B cell (primary cell): ENCODE measurements around the gene CENPVL1. TPM values are rescaled to one million over a fixed set of nuclear protein-coding genes. Genes with fewer than 3 reads are reported as not detected.

Source experiments
- ATAC-seq: fragments of 200-7000 bp; cut with Tn5 transposase; one replicate; pipeline ENCODE4 v1.10.0; 2021; ENCODE audit warnings: low read depth, mild to moderate bottlenecking, moderate number of reproducible peaks, moderate library complexity
- CTCF ChIA-PET: fragments of 350-600 bp; sonication (Branson Sonifier 250); formaldehyde crosslinking; loops from one replicate; lab custom pipeline; 2021; ENCODE audit warnings: antibody characterized with exemption, inconsistent platforms; lab: Charles Lee
- POLR2A ChIA-PET: fragments of 350-600 bp; sonication (Branson Sonifier 250); formaldehyde crosslinking; loops from one replicate; lab custom pipeline; 2021; ENCODE audit warnings: antibody characterized with exemption; lab: Charles Lee
- DNase-seq: peaks from one replicate; pipeline ENCODE4 v3.0.0; 2013
- H2AFZ ChIP-seq: 2 replicates; pipeline ENCODE4 v1.6.1; 2012; ENCODE audit warnings: mild to moderate bottlenecking, low read depth, low read length; ENCODE audit not compliant: insufficient read depth, poor library complexity, severe bottlenecking
- H3K27ac ChIP-seq, 2 donors: 1 replicate in 1 of 2; 2 replicates in 1 of 2; pipeline ENCODE4 v1.5.1; 2012 to 2013; ENCODE audit warnings: low read length in 2 of 2, mild to moderate bottlenecking in 2 of 2, moderate library complexity in 1 of 2
- H3K27me3 ChIP-seq, 4 experiments: fragments of 200-600 bp in 1 of 4; sonication (generic) in 1 of 4; replicated peaks in 1 of 4; 1 replicate in 2 of 4; 2 replicates in 2 of 4; pipeline versions ENCODE4 v1.6.1 to v1.7.0; 2013 to 2016; ENCODE audit warnings: low read length in 3 of 4, mild to moderate bottlenecking in 2 of 4, mixed read lengths in 1 of 4, moderate library complexity in 1 of 4; ENCODE audit not compliant: insufficient read depth in 4 of 4, control insufficient read depth in 3 of 4; ENCODE audit errors: control extremely low read depth in 1 of 4
- H3K36me3 ChIP-seq, 2 experiments: replicated peaks in 1 of 2; 1 replicate in 1 of 2; 2 replicates in 1 of 2; pipeline versions ENCODE4 v1.6.1 to v1.7.1; 2013; ENCODE audit warnings: low read length in 1 of 2; ENCODE audit not compliant: insufficient read depth in 2 of 2, control insufficient read depth in 1 of 2; ENCODE audit errors: control extremely low read depth in 1 of 2, extremely low read depth in 1 of 2
- H3K4me1 ChIP-seq, 2 donors: fragments of 200-600 bp in 1 of 2; sonication (generic) in 1 of 2; 1 replicate in 1 of 2; 2 replicates in 1 of 2; pipeline versions ENCODE4 v1.5.1 to v1.6.1; 2013 to 2017; ENCODE audit warnings: low read length in 2 of 2; ENCODE audit not compliant: control insufficient read depth in 2 of 2, insufficient read depth in 2 of 2
- H3K4me2 ChIP-seq: replicated peaks from 2 replicates; pipeline ENCODE3; 2012; ENCODE audit warnings: mild to moderate bottlenecking, low read depth, low read length; ENCODE audit not compliant: poor library complexity, severe bottlenecking
- H3K4me3 ChIP-seq, 5 experiments: fragments of 200-600 bp in 1 of 5; sonication (generic) in 1 of 5; 1 replicate in 3 of 5; 2 replicates in 2 of 5; pipeline versions ENCODE4 v1.5.1 to v1.7.0; 2011 to 2016; ENCODE audit warnings: low read length in 4 of 5, mild to moderate bottlenecking in 4 of 5, low read depth in 2 of 5, control low read depth in 1 of 5, moderate library complexity in 1 of 5; ENCODE audit not compliant: insufficient read depth in 1 of 5; ENCODE audit errors: control extremely low read depth in 1 of 5, extremely low read depth in 1 of 5
- H3K79me2 ChIP-seq: fragments of 200-600 bp; sonication (generic); one replicate; pipeline ENCODE4 v1.6.0; 2016; ENCODE audit warnings: low read length; ENCODE audit not compliant: control insufficient read depth, insufficient read depth
- H3K9ac ChIP-seq: fragments of 200-600 bp; sonication (generic); 2 replicates; pipeline ENCODE4 v1.6.1; 2017; ENCODE audit warnings: mild to moderate bottlenecking, low read length, moderate library complexity
- H3K9me3 ChIP-seq, 3 donors: one replicate each; pipeline versions ENCODE4 v1.6.1 to v1.7.1; 2013; ENCODE audit warnings: low read length in 2 of 3; ENCODE audit not compliant: control insufficient read depth in 2 of 3, insufficient read depth in 1 of 3; ENCODE audit errors: control extremely low read depth in 1 of 3
- H4K20me1 ChIP-seq: 2 replicates; pipeline ENCODE4 v1.6.0; 2012; ENCODE audit warnings: mild to moderate bottlenecking, low read length; ENCODE audit not compliant: insufficient read depth, control insufficient read depth, poor library complexity, severe bottlenecking
- H3K27ac Mint-ChIP-seq: one replicate; pipeline ENCODE4 v1.8.0; 2021; ENCODE audit warnings: mixed read lengths
- H3K27me3 Mint-ChIP-seq: one replicate; pipeline ENCODE4 v1.8.0; 2021; ENCODE audit warnings: mixed read lengths
- H3K4me1 Mint-ChIP-seq: one replicate; pipeline ENCODE4 v1.8.0; 2021; ENCODE audit warnings: mixed read lengths
- H3K4me3 Mint-ChIP-seq: one replicate; pipeline ENCODE4 v1.8.0; 2021; ENCODE audit warnings: mixed read lengths
- H3K9me3 Mint-ChIP-seq: one replicate; pipeline ENCODE4 v1.8.0; 2022; ENCODE audit warnings: mixed read lengths; ENCODE audit not compliant: insufficient read depth
- EZH2 ChIP-seq: IDR thresholded peaks from 2 replicates; pipeline ENCODE4 v1.6.1; 2012; ENCODE audit warnings: borderline replicate concordance, low read depth, mild to moderate bottlenecking, moderate library complexity, low read length; ENCODE audit not compliant: insufficient read depth, poor library complexity, severe bottlenecking
- WGBS: methylation state at CpG from one replicate; pipeline ENCODE4 v1.1.5; 2013; ENCODE audit warnings: missing lambda C conversion rate; ENCODE audit not compliant: insufficient coverage; 5-methylcytosine and 5-hydroxymethylcytosine counted together
- intact Hi-C: fragments of 100-400 bp; cut with micrococcal nuclease; formaldehyde crosslinking; loops from one replicate; pipeline ENCODE4 v1.10.0; 2022
- polyA plus RNA-seq: library from polyadenylated mRNA; depleted of rRNA; stranded (reverse); fragments of >200 nt; gene quantifications from 2 replicates; pipeline ENCODE4 v1.2.3, GENCODE V29; 2012
- total RNA-seq, 2 donors: library from RNA; stranded (reverse); fragments of 120-200 nt in 1 of 2; gene quantifications; 1 replicate in 1 of 2; 2 replicates in 1 of 2; pipeline versions ENCODE4 v1.2.3 to v1.2.4, GENCODE V29; 2013 to 2022
- TF ChIP-seq, protein P1 (sequence below): fragments of 200-600 bp; IDR thresholded peaks from one replicate; pipeline ENCODE4 v1.8.0; 2022; ENCODE audit warnings: antibody characterized with exemption, mild to moderate bottlenecking

Gene CENPVL1
- total and polyA plus RNA-seq, 2 donors (not counting 1 experiment from before 2014, with no cell fraction given): not detected

DNA sequence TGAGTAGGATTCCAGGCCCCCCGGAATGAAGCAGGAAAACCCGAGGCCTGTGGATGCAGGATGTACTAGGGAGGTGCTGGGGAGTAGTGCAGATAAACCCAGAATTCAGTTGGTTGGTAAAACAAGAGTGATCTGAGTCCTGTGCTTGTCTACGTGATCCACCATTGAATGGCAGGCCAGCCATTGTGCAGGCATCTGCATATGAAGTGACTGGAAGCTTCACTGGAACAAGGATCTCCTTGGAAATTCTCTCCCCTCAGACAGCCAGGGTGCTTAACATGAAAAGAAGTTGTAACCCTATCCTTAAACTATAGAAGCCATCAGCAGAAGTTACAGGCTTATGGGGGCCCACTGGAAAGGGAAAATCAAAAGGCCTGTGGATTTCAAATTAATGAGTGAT lies 32.3 kb downstream of the CENPVL1 start:
- H3K9me3 ChIP-seq: peaks cover 0 to 18% (median 3%) of the 10 kb centered on the region in 3 donors
- H3K27me3 Mint-ChIP-seq: peaks cover 16% of the 10 kb centered on the region
- ChIA-PET POLR2A (no interaction called here), CTCF (no interaction called here)
- H4K20me1 ChIP-seq: no peaks in the 10 kb centered on the region
- H3K36me3 ChIP-seq: peaks cover 0 to 8% of the 10 kb centered on the region in 2 experiments
- H3K4me3 ChIP-seq: peak overlapping the region in 4 of 5 experiments; percentile 65 to 79 (median 77)
- H3K4me2 ChIP-seq: peak overlapping the region; percentile 75
- intact Hi-C loops: no loop called here
- DNase-seq: peak; percentile 1
- peaks cover 8% of the 10 kb centered on the region for H3K9me3 Mint-ChIP-seq
- H2AFZ ChIP-seq: peak overlapping the region; percentile 72
- H3K79me2 ChIP-seq: no peaks in the 10 kb centered on the region
- H3K4me1 ChIP-seq: peaks cover 0 to 17% of the 10 kb centered on the region in 2 donors
- H3K27ac ChIP-seq: peak overlapping the region in 1 of 2 donors; percentile 58
- peaks cover 0 to 13% (median 2%) of the 10 kb centered on the region in 4 experiments for H3K27me3 ChIP-seq
- no peak overlapping the region for H3K27ac Mint-ChIP-seq
- WGBS: no CpG with 5 or more reads among the region's 3 CpGs
- H3K4me3 Mint-ChIP-seq: peak overlapping the region; percentile 81
- ATAC-seq: no peak
- TF ChIP-seq, protein P1, sequence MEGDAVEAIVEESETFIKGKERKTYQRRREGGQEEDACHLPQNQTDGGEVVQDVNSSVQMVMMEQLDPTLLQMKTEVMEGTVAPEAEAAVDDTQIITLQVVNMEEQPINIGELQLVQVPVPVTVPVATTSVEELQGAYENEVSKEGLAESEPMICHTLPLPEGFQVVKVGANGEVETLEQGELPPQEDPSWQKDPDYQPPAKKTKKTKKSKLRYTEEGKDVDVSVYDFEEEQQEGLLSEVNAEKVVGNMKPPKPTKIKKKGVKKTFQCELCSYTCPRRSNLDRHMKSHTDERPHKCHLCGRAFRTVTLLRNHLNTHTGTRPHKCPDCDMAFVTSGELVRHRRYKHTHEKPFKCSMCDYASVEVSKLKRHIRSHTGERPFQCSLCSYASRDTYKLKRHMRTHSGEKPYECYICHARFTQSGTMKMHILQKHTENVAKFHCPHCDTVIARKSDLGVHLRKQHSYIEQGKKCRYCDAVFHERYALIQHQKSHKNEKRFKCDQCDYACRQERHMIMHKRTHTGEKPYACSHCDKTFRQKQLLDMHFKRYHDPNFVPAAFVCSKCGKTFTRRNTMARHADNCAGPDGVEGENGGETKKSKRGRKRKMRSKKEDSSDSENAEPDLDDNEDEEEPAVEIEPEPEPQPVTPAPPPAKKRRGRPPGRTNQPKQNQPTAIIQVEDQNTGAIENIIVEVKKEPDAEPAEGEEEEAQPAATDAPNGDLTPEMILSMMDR: no peak
- TF ChIP-seq EZH2: no peak
- H3K9ac ChIP-seq: peak overlapping the region; percentile 77
- peaks cover 18% of the 10 kb centered on the region for H3K4me1 Mint-ChIP-seq

DNA sequence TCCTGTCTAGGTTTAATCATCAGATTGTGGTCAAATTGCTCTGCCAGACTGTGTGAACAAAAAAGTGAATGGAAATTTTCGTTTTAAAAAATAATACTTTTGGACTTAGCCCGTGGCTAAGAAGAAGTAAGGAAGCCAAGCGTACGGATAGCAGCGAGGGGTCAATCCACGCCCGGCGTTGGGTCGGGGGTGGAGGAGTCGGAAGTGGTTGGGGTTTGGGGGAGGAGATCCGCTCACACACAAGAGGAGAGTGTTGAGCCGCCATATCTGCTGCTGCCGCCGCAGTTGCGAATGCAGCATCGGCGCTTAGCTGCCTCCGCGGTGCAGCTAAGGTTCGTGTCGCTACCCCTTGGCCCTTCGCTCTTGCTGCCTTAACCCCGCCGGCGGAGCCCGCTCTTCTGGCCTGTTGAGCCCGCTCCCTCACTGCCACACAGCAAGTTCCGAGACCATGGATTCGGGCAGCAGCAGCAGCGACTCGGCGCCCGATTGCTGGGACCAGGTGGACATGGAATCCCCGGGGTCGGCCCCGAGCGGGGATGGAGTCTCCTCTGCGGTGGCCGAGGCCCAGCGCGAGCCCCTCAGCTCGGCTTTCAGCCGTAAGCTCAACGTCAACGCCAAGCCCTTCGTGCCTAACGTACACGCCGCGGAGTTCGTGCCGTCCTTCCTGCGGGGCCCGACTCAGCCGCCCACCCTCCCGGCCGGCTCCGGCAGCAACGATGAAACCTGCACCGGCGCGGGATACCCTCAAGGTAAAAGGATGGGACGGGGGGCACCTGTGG lies 33.1 kb downstream of the CENPVL1 start, which contains the start of gene GSPT2:
Gene GSPT2, plus strand, starts transcription at position 264 of the 779 bp plus-strand sequence. Its CDS starts 185 bp downstream, at position 449.
- peak within 1 kb of the TSS; percentile 75 for H3K4me2 ChIP-seq
- H3K4me3 Mint-ChIP-seq: peak within 1 kb of the TSS; percentile 81
- peaks cover 0 to 17% of the 10 kb centered on the region in 2 donors for H3K4me1 ChIP-seq
- ChIA-PET POLR2A (no interaction called here), CTCF (no interaction called here)
- H3K27me3 ChIP-seq: peaks cover 0 to 13% (median under 1%) of the 10 kb centered on the region in 4 experiments
- intact Hi-C loops: no loop called here
- peaks cover 18% of the 10 kb centered on the region for H3K4me1 Mint-ChIP-seq
- TF ChIP-seq, protein P1: no peak
- no peak for TF ChIP-seq EZH2
- DNase-seq: peak; percentile 73
- no peaks in the 10 kb centered on the region for H4K20me1 ChIP-seq
- WGBS: under 1% methylated on average over 62 of the region's 63 CpGs
- no peaks in the 10 kb centered on the region for H3K79me2 ChIP-seq
- peaks cover 0 to 8% of the 10 kb centered on the region in 2 experiments for H3K36me3 ChIP-seq
- H3K9me3 ChIP-seq: peaks cover 0 to 18% (median 3%) of the 10 kb centered on the region in 3 donors
- H3K27ac ChIP-seq: peak within 1 kb of the TSS; percentile 58 to 59
- H3K4me3 ChIP-seq: peak within 1 kb of the TSS; percentile 32 to 79 (median 77)
- peak within 1 kb of the TSS; percentile 72 for H3K27ac Mint-ChIP-seq
- peak within 1 kb of the TSS; percentile 77 for H3K9ac ChIP-seq
- H3K9me3 Mint-ChIP-seq: peaks cover 8% of the 10 kb centered on the region
- peak; percentile 90 for ATAC-seq
- H3K27me3 Mint-ChIP-seq: peaks cover 8% of the 10 kb centered on the region
- H2AFZ ChIP-seq: peak within 1 kb of the TSS; percentile 72
